Smooth muscle cell (in vitro differentiated cells): ENCODE results near the gene GALNT15. TPM values are rescaled to one million over a fixed set of nuclear protein-coding genes. Genes with fewer than 3 reads are reported as not detected.

ENCODE experiments used
- DNase-seq: peaks from one replicate; lab custom pipeline; 2025; ENCODE audit not compliant: unreplicated experiment; lab: John Stamatoyannopoulos, UW
- H2AFZ ChIP-seq: fragments of 200-600 bp; sonication (generic); 2 replicates; pipeline ENCODE4 v1.6.0; 2016; ENCODE audit warnings: antibody characterized with exemption, low read depth, mild to moderate bottlenecking
- H3F3A ChIP-seq: fragments of 200-600 bp; sonication (generic); 2 replicates; pipeline ENCODE4 v1.6.0; 2017; ENCODE audit warnings: antibody characterized with exemption, low read depth
- H3K27ac ChIP-seq: fragments of 200-600 bp; sonication (generic); 2 replicates; pipeline ENCODE4 v1.5.1; 2016; ENCODE audit warnings: low read depth, mild to moderate bottlenecking
- H3K27me3 ChIP-seq: fragments of 200-600 bp; sonication (generic); 2 replicates; pipeline ENCODE4 v1.6.1; 2016; ENCODE audit warnings: low read depth, mild to moderate bottlenecking
- H3K36me3 ChIP-seq: fragments of 200-600 bp; sonication (generic); 2 replicates; pipeline ENCODE4 v1.5.1; 2016; ENCODE audit warnings: low read depth
- H3K4me1 ChIP-seq: fragments of 200-600 bp; sonication (generic); 2 replicates; pipeline ENCODE4 v1.5.1; 2016; ENCODE audit warnings: low read depth
- H3K4me2 ChIP-seq: fragments of 200-600 bp; sonication (generic); 2 replicates; pipeline ENCODE4 v1.6.0; 2016; ENCODE audit warnings: mild to moderate bottlenecking
- H3K4me3 ChIP-seq: fragments of 200-600 bp; sonication (generic); 2 replicates; pipeline ENCODE4 v1.5.1; 2016; ENCODE audit warnings: mild to moderate bottlenecking
- H3K79me2 ChIP-seq: fragments of 200-600 bp; sonication (generic); 2 replicates; pipeline ENCODE4 v1.6.0; 2016; ENCODE audit warnings: low read depth, mild to moderate bottlenecking
- H3K9ac ChIP-seq: fragments of 200-600 bp; sonication (generic); 2 replicates; pipeline ENCODE4 v1.6.0; 2016; ENCODE audit warnings: low read depth
- H3K9me3 ChIP-seq: fragments of 200-600 bp; sonication (generic); replicated peaks from 2 replicates; pipeline ENCODE4 v1.5.1; 2016; ENCODE audit warnings: low read depth
- H4K20me1 ChIP-seq: fragments of 200-600 bp; sonication (generic); 2 replicates; pipeline ENCODE4 v1.6.0; 2016; ENCODE audit warnings: low read depth
- WGBS: methylation state at CpG from one replicate; pipeline ENCODE4 v1.1.7; 2016; ENCODE audit warnings: low lambda C conversion rate; 5-methylcytosine and 5-hydroxymethylcytosine counted together
- polyA plus RNA-seq: library from polyadenylated mRNA; unstranded; fragments of >200 nt; fragmentation: Nextera tagmentation; extraction: Ambion mirVana; gene quantifications from 2 replicates; pipeline ENCODE4 v1.2.1, GENCODE V29; 2016
- total RNA-seq: library from RNA; depleted of rRNA; stranded (reverse); fragments of >200 nt; gene quantifications from 2 replicates; pipeline ENCODE4 v1.2.3, GENCODE V29; 2014
- TF ChIP-seq, protein P1 (sequence below): fragments of 200-600 bp; sonication (generic); IDR thresholded peaks from 2 replicates; pipeline ENCODE4 v1.5.1; 2017; ENCODE audit warnings: borderline replicate concordance, mild to moderate bottlenecking, antibody characterized with exemption; ENCODE audit not compliant: insufficient read depth, poor library complexity, severe bottlenecking

GALNT15 gene
- total and polyA plus RNA-seq, 2 experiments from 2014 or later = 0.45 to 1.3 TPM

- Histone ChIP-seq H3K27ac (no peak overlapping the region), H3K9me3 (no peaks in the 10 kb centered on the region), H3K27me3 (no peaks in the 10 kb centered on the region), H4K20me1 (no peaks in the 10 kb centered on the region), H2AFZ (no peak overlapping the region), H3K4me1 (peaks cover 8% of the 10 kb centered on the region), H3K79me2 (peaks cover 2% of the 10 kb centered on the region), H3K36me3 (peaks cover 10% of the 10 kb centered on the region), H3K4me2 (no peak overlapping the region), H3K4me3 (no peak overlapping the region), H3K9ac (no peak overlapping the region), H3F3A (no peaks in the 10 kb centered on the region)
- WGBS = 92% methylated on average over 2 of the region's 2 CpGs
- TF ChIP-seq, protein P1, sequence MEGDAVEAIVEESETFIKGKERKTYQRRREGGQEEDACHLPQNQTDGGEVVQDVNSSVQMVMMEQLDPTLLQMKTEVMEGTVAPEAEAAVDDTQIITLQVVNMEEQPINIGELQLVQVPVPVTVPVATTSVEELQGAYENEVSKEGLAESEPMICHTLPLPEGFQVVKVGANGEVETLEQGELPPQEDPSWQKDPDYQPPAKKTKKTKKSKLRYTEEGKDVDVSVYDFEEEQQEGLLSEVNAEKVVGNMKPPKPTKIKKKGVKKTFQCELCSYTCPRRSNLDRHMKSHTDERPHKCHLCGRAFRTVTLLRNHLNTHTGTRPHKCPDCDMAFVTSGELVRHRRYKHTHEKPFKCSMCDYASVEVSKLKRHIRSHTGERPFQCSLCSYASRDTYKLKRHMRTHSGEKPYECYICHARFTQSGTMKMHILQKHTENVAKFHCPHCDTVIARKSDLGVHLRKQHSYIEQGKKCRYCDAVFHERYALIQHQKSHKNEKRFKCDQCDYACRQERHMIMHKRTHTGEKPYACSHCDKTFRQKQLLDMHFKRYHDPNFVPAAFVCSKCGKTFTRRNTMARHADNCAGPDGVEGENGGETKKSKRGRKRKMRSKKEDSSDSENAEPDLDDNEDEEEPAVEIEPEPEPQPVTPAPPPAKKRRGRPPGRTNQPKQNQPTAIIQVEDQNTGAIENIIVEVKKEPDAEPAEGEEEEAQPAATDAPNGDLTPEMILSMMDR = no peak
- no peak for DNase-seq
Measured at GRCh38 chr3:16257309-16257708, 82.8 kb downstream of the GALNT15 start.

- DNase-seq = no peak
- Histone ChIP-seq H3K79me2 (peaks cover 9% of the 10 kb centered on the region), H3K36me3 (peaks cover 10% of the 10 kb centered on the region), H3K4me1 (peaks cover 8% of the 10 kb centered on the region), H3K27me3 (no peaks in the 10 kb centered on the region), H3K4me3 (no peak overlapping the region), H4K20me1 (no peaks in the 10 kb centered on the region), H2AFZ (no peak overlapping the region), H3K9me3 (no peaks in the 10 kb centered on the region), H3F3A (no peaks in the 10 kb centered on the region), H3K9ac (no peak overlapping the region), H3K27ac (no peak overlapping the region), H3K4me2 (no peak overlapping the region)
- TF ChIP-seq, protein P1 = no peak
- 93% methylated on average over 5 of the region's 5 CpGs for WGBS
Measured at GRCh38 chr3:16258177-16258576, 83.7 kb downstream of the GALNT15 start.

GRCh38 chr3:16258866-16259265 is 84.4 kb downstream of the GALNT15 start:
- no peak for DNase-seq
- H3K27ac ChIP-seq = no peak overlapping the region
- no peaks in the 10 kb centered on the region for H3F3A ChIP-seq
- no peak overlapping the region for H3K4me2 ChIP-seq
- H3K79me2 ChIP-seq = peaks cover 16% of the 10 kb centered on the region
- no peaks in the 10 kb centered on the region for H3K27me3 ChIP-seq
- no peaks in the 10 kb centered on the region for H3K9me3 ChIP-seq
- TF ChIP-seq, protein P1 = no peak
- H4K20me1 ChIP-seq = no peaks in the 10 kb centered on the region
- H2AFZ ChIP-seq = no peak overlapping the region
- 88% methylated on average over 1 of the region's 1 CpG for WGBS
- no peak overlapping the region for H3K4me3 ChIP-seq
- no peak overlapping the region for H3K9ac ChIP-seq
- peaks cover 10% of the 10 kb centered on the region for H3K36me3 ChIP-seq
- H3K4me1 ChIP-seq = peaks cover 8% of the 10 kb centered on the region

- TF ChIP-seq, protein P1 = no peak
- no peak overlapping the region for H3K9ac ChIP-seq
- H3K36me3 ChIP-seq = peaks cover 10% of the 10 kb centered on the region
- no peak overlapping the region for H3K27ac ChIP-seq
- H3K4me1 ChIP-seq = peaks cover 4% of the 10 kb centered on the region
- WGBS = 94% methylated on average over 1 of the region's 1 CpG
- no peaks in the 10 kb centered on the region for H3F3A ChIP-seq
- H3K79me2 ChIP-seq = peaks cover 23% of the 10 kb centered on the region
- H4K20me1 ChIP-seq = no peaks in the 10 kb centered on the region
- no peak overlapping the region for H3K4me3 ChIP-seq
- no peak overlapping the region for H3K4me2 ChIP-seq
- no peaks in the 10 kb centered on the region for H3K27me3 ChIP-seq
- no peaks in the 10 kb centered on the region for H3K9me3 ChIP-seq
- H2AFZ ChIP-seq = no peak overlapping the region
- no peak for DNase-seq
Measured at GRCh38 chr3:16260046-16260445, 85.6 kb downstream of the GALNT15 start.
